Activated effector memory CD4-positive, alpha-beta T cell treated with Interleukin-2 at 50 U/mL for 16 hours (primary cell): ENCODE data around the gene FSD1L.

ENCODE experiments used
- DNase-seq: peaks from one replicate; pipeline ENCODE4 v3.0.0-alpha.2; 2020

FSD1L gene

GRCh38 chr9:105447814-105448812 lies at the start of gene FSD1L:
Gene FSD1L, plus strand, starts transcription at chr9:105448034. Its CDS starts 187 bp downstream, at chr9:105448221.
- peak; percentile 72 for DNase-seq

GRCh38 chr9:105399117-105399516 lies 48.7 kb upstream of the FSD1L start:
- no peak for DNase-seq

- DNase-seq, result no peak
Measured at GRCh38 chr9:105401651-105402050, 46.2 kb upstream of the FSD1L start.

GRCh38 chr9:105403552-105404248 lies 44.1 kb upstream of the FSD1L start:
- DNase-seq, result no peak

- DNase-seq, result peak; percentile 34
Measured at GRCh38 chr9:105405514-105406131, 42.2 kb upstream of the FSD1L start.

- DNase-seq, result no peak
Measured at GRCh38 chr9:105406369-105406768, 41.5 kb upstream of the FSD1L start.

GRCh38 chr9:105413525-105413924 lies 34.3 kb upstream of the FSD1L start:
- no peak for DNase-seq

- peak; percentile 13 for DNase-seq
Measured at GRCh38 chr9:105414947-105415661, 32.7 kb upstream of the FSD1L start.

- DNase-seq, result no peak
Measured at GRCh38 chr9:105415662-105415980, 32.2 kb upstream of the FSD1L start.

- no peak for DNase-seq
Measured at GRCh38 chr9:105416840-105417239, 31.0 kb upstream of the FSD1L start.

- DNase-seq, result no peak
Measured at GRCh38 chr9:105418588-105419500, 29.0 kb upstream of the FSD1L start.

GRCh38 chr9:105419816-105420597 lies 27.8 kb upstream of the FSD1L start:
- DNase-seq, result no peak

GRCh38 chr9:105421154-105421553 lies 26.7 kb upstream of the FSD1L start:
- DNase-seq, result no peak

GRCh38 chr9:105421864-105422263 lies 26.0 kb upstream of the FSD1L start:
- no peak for DNase-seq

GRCh38 chr9:105425816-105426433 lies 21.9 kb upstream of the FSD1L start:
- DNase-seq, result no peak

- DNase-seq, result no peak
Measured at GRCh38 chr9:105426657-105427056, 21.2 kb upstream of the FSD1L start.

GRCh38 chr9:105431424-105432246 lies 16.2 kb upstream of the FSD1L start:
- DNase-seq, result no peak

- no peak for DNase-seq
Measured at GRCh38 chr9:105432247-105432842, 15.5 kb upstream of the FSD1L start.

GRCh38 chr9:105435453-105435852 lies 12.4 kb upstream of the FSD1L start:
- DNase-seq, result no peak
